Upper lobe of right lung (tissue), 1 donor: Measurements from ENCODE around the gene TRHDE. TPM values are rescaled to one million over a fixed set of nuclear protein-coding genes. Genes with fewer than 3 reads are reported as not detected.

Source experiments
- ATAC-seq: fragments of 200-7000 bp; cut with Tn5 transposase; one replicate; pipeline ENCODE4 v1.9.1; 2020; ENCODE audit warnings: mild to moderate bottlenecking, moderate library complexity
- DNase-seq: peaks from one replicate; pipeline ENCODE4 v3.0.0-alpha.2; 2020
- H3K27ac ChIP-seq: fragments of 200-600 bp; one replicate; pipeline ENCODE4 v1.8.0; 2022
- H3K27me3 ChIP-seq: fragments of 200-600 bp; one replicate; pipeline ENCODE4 v1.8.0; 2022; ENCODE audit warnings: mild to moderate bottlenecking
- H3K36me3 ChIP-seq: fragments of 200-600 bp; one replicate; pipeline ENCODE4 v1.8.0; 2022
- H3K4me1 ChIP-seq: fragments of 200-600 bp; one replicate; pipeline ENCODE4 v1.8.0; 2022
- H3K4me3 ChIP-seq: fragments of 200-600 bp; one replicate; pipeline ENCODE4 v1.8.0; 2022; ENCODE audit warnings: mild to moderate bottlenecking
- H3K9me3 ChIP-seq: fragments of 200-600 bp; one replicate; pipeline ENCODE4 v1.8.0; 2022
- intact Hi-C: fragments of 100-400 bp; cut with DNase I; formaldehyde crosslinking; loops from one replicate; pipeline ENCODE4 v1.11.0; 2022
- total RNA-seq: library from RNA; stranded (reverse); fragmentation: NEBNext Ultra II Directional; extraction: Animal tissue kit (Norgen Biotek cat#: 25700); gene quantifications from one replicate; pipeline ENCODE4 v1.2.1, GENCODE V29; 2021
- TF ChIP-seq, protein P1 (sequence below): fragments of 200-600 bp; IDR thresholded peaks from one replicate; pipeline ENCODE4 v1.8.0; 2022; ENCODE audit warnings: antibody characterized with exemption
- donor health status: DM: no; HTN: yes; CAD: no; lungs with severe emphysema.

Gene TRHDE
- total RNA-seq, 1 donor from 2014 or later = 7.3 TPM

DNA sequence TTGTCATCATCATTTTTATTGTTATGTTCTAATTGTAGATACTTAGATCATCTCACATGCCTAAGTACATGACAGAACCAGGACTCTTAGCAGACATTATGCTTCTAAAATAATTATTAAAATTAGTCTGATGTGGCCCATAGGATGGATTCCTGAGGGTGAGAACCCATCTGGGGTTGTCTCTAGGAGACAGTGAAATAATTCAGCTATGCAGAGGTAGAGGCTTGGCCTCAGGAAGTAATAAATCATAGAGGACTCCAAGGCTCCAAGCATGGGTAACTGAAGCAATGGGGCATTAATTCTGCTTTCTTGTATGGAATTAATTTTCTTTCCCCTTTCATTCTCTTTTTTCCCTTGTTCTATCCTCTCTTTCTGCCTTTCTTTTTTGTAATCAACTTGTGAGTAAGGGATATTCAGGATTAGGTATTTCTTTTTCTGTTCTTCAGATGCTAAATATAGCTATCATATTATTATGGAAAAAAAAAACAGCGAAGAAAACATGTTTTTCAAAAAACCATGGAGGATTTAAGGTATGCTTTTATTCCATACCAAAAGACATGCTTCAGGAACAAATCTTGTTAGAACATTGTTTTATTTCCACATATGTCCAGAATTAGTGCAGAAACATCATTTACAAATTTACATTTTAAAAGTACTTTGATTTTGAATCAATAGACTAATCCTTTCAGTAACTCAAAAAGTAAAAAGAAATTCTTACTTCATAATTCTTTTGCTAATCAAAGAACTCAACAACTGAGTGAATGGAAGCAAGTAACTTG, 263.2 kb downstream of the TRHDE start:
- H3K4me1 ChIP-seq = no peaks in the 10 kb centered on the region
- DNase-seq (no peak), ATAC-seq (no peak)
- H3K36me3 ChIP-seq = no peaks in the 10 kb centered on the region
- intact Hi-C loops = no loop called here
- H3K4me3 ChIP-seq = no peak overlapping the region
- H3K9me3 ChIP-seq = no peaks in the 10 kb centered on the region
- H3K27ac ChIP-seq = no peak overlapping the region
- TF ChIP-seq, protein P1, sequence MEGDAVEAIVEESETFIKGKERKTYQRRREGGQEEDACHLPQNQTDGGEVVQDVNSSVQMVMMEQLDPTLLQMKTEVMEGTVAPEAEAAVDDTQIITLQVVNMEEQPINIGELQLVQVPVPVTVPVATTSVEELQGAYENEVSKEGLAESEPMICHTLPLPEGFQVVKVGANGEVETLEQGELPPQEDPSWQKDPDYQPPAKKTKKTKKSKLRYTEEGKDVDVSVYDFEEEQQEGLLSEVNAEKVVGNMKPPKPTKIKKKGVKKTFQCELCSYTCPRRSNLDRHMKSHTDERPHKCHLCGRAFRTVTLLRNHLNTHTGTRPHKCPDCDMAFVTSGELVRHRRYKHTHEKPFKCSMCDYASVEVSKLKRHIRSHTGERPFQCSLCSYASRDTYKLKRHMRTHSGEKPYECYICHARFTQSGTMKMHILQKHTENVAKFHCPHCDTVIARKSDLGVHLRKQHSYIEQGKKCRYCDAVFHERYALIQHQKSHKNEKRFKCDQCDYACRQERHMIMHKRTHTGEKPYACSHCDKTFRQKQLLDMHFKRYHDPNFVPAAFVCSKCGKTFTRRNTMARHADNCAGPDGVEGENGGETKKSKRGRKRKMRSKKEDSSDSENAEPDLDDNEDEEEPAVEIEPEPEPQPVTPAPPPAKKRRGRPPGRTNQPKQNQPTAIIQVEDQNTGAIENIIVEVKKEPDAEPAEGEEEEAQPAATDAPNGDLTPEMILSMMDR = no peak
- H3K27me3 ChIP-seq = no peaks in the 10 kb centered on the region

DNA sequence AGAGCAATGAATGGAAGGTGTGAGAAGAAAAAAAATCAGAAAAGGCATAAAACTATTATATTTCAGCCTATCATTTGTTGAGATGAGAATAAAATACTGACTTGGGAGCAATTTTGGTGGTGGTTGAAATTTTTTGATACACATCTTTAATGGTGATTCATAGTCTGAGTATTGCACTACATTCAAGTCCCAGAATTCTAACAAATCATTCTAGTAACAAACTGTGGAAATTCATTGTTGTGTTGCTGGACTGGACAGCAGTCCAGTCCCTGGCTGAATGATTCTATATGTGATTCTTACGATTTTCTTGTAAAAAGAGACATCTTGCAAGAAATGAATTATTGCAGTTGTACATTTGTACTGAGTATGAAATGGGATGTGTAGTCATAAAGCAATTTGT, 268.6 kb downstream of the TRHDE start:
- no peak for ATAC-seq
- intact Hi-C loops = no loop called here

DNA sequence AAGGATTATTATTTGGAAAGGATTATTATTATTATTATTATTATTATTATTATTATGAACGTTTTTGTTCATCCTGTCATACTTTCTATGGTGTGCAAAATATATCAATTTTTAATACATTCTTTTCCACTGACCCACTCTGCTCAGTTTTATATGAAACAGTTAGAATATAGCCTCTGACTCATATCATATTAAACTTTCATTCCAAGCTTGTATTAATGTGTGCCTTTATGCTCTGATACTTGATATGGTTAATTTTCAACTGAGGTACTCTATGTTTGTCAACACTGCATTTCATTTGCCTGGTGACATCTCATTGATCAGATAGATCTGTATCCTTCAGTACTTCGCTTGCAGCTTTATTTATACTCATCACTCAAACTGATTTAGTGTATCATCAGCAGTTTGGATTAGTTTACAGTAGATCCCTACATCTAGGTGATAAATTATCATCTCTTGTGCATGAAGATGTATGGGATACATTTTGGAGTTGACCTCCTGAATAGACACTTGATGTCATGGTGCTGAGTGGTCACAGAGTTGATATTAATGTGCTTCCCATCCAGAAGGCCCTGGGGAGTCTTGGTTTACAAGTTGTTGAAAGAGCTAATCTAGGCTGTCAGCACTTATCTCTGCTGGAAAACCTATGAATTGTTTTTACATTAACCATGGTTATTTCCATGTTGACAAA, 271.8 kb downstream of the TRHDE start:
- intact Hi-C loops = no loop called here
- ATAC-seq (no peak), DNase-seq (no peak)
- Histone ChIP-seq H3K4me1 (no peaks in the 10 kb centered on the region), H3K36me3 (no peaks in the 10 kb centered on the region), H3K27me3 (no peaks in the 10 kb centered on the region), H3K9me3 (no peaks in the 10 kb centered on the region), H3K27ac (no peak overlapping the region), H3K4me3 (no peak overlapping the region)
- TF ChIP-seq, protein P1 = no peak

More for the DNA sequence above, 268.6 kb downstream of the TRHDE start:
- H3K27ac ChIP-seq = no peak overlapping the region
- no peaks in the 10 kb centered on the region for H3K36me3 ChIP-seq
- H3K9me3 ChIP-seq = no peaks in the 10 kb centered on the region
- TF ChIP-seq, protein P1 = no peak
- H3K4me3 ChIP-seq = no peak overlapping the region
- H3K4me1 ChIP-seq = no peaks in the 10 kb centered on the region
- no peaks in the 10 kb centered on the region for H3K27me3 ChIP-seq
- DNase-seq = no peak

DNA sequence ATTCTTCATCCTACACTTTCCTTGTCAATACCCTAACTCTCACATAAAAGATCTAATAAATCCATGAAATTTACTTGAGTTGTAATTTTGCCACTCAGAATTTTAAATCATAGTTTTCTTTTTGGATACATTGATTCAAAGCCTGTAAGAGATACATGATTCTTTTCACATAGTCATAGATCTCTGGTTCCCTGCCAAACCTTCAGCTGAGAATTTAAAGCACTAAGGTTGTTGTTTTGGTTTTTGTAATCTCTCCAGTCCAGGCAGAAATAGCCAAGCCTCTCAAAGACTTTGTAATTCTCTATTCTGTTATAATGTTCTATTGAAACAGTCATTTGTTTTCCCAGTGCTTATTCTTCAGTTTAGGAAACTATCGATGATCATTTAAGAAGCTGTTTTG, 273.9 kb downstream of the TRHDE start:
- intact Hi-C loops = no loop called here
- no peaks in the 10 kb centered on the region for H3K9me3 ChIP-seq
- H3K27ac ChIP-seq = no peak overlapping the region
- H3K4me1 ChIP-seq = no peaks in the 10 kb centered on the region
- no peaks in the 10 kb centered on the region for H3K27me3 ChIP-seq
- TF ChIP-seq, protein P1 = no peak
- H3K36me3 ChIP-seq = no peaks in the 10 kb centered on the region
- ATAC-seq = no peak
- no peak overlapping the region for H3K4me3 ChIP-seq
- no peak for DNase-seq

DNA sequence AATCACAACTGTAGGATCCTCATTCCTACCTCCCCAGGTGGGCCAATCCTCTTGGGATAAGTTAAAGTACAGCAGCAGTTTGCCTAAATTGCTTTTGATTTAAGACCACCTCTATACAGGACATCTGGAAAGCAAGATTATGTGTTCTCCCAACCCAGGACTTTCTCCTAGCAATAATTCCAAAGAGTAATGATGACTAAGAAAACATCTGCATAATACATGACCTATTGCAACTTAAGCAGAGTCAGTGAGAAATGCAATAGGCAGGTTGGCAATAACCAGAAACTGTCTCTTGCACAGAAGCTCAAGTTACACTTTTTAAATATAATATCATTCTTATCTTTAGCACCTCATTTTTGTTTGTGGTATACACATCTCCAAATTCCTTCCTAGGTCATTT, 275.4 kb downstream of the TRHDE start:
- Histone ChIP-seq H3K4me3 (no peak overlapping the region), H3K27ac (no peak overlapping the region), H3K27me3 (no peaks in the 10 kb centered on the region), H3K4me1 (no peaks in the 10 kb centered on the region), H3K9me3 (no peaks in the 10 kb centered on the region), H3K36me3 (no peaks in the 10 kb centered on the region)
- TF ChIP-seq, protein P1 = no peak
- intact Hi-C loops = no loop called here
- ATAC-seq (no peak), DNase-seq (no peak)
